Mesendoderm (in vitro differentiated cells): Measurements from ENCODE around the gene DLGAP4.
A peak's percentile ranks its signal among the peaks of the same experiment; 100 is the strongest.

Experiments
- DNase-seq: peaks from one replicate; pipeline ENCODE4 v3.0.0; 2013
- H2AK5ac ChIP-seq: 2 replicates; pipeline ENCODE4 v1.6.1; 2013; ENCODE audit warnings: low read length, inconsistent platforms
- H2BK120ac ChIP-seq: 2 replicates; pipeline ENCODE4 v1.6.1; 2013; ENCODE audit warnings: low read depth, mild to moderate bottlenecking, low read length, moderate library complexity, mixed read lengths
- H2BK15ac ChIP-seq: replicated peaks from 2 replicates; pipeline ENCODE4 v1.6.1; 2013; ENCODE audit warnings: low read depth, mild to moderate bottlenecking, moderate library complexity
- H2BK5ac ChIP-seq: 2 replicates; pipeline ENCODE4 v1.6.1; 2013; ENCODE audit warnings: low read length, inconsistent platforms
- H3K18ac ChIP-seq: 2 replicates; pipeline ENCODE4 v1.6.1; 2013; ENCODE audit warnings: mild to moderate bottlenecking, low read length, mixed read lengths
- H3K23ac ChIP-seq: one replicate; pipeline ENCODE4 v1.6.1; 2013; ENCODE audit warnings: low read length
- H3K27ac ChIP-seq: 2 replicates; pipeline ENCODE4 v1.5.1; 2013; ENCODE audit warnings: low read depth, mild to moderate bottlenecking, inconsistent platforms, low read length, moderate library complexity
- H3K27me3 ChIP-seq: 2 replicates; pipeline ENCODE4 v1.6.1; 2013; ENCODE audit warnings: low read length, control low read depth, mild to moderate bottlenecking, inconsistent platforms; ENCODE audit not compliant: insufficient read depth, poor library complexity
- H3K36me3 ChIP-seq: 2 replicates; pipeline ENCODE4 v1.6.1; 2013; ENCODE audit warnings: low read length, inconsistent platforms; ENCODE audit not compliant: control insufficient read depth, insufficient read depth
- H3K4ac ChIP-seq: one replicate; pipeline ENCODE4 v1.6.1; 2013; ENCODE audit warnings: low read depth, mild to moderate bottlenecking, low read length, moderate library complexity
- H3K4me1 ChIP-seq: 2 replicates; pipeline ENCODE4 v1.6.1; 2013; ENCODE audit warnings: low read depth, low read length, inconsistent platforms; ENCODE audit not compliant: control insufficient read depth
- H3K4me2 ChIP-seq: 2 replicates; pipeline ENCODE4 v1.6.1; 2013; ENCODE audit warnings: low read length
- H3K4me3 ChIP-seq: 2 replicates; pipeline ENCODE4 v1.5.1; 2013; ENCODE audit warnings: mild to moderate bottlenecking, low read length
- H3K56ac ChIP-seq: one replicate; pipeline ENCODE4 v1.6.1; 2013; ENCODE audit warnings: low read length
- H3K79me1 ChIP-seq: 2 replicates; pipeline ENCODE4 v1.6.1; 2013; ENCODE audit warnings: low read length, inconsistent platforms
- H3K79me2 ChIP-seq: 2 replicates; pipeline ENCODE4 v1.6.1; 2013; ENCODE audit warnings: mild to moderate bottlenecking, low read length; ENCODE audit not compliant: control insufficient read depth, insufficient read depth
- H3K9ac ChIP-seq: 2 replicates; pipeline ENCODE4 v1.6.1; 2013; ENCODE audit warnings: low read length, inconsistent platforms
- H4K5ac ChIP-seq: one replicate; pipeline ENCODE4 v1.6.1; 2013; ENCODE audit warnings: low read length
- H4K8ac ChIP-seq: one replicate; pipeline ENCODE4 v1.6.1; 2013; ENCODE audit warnings: low read depth, mild to moderate bottlenecking, control low read depth, low read length, moderate library complexity
- WGBS: extraction: QIAGEN DNeasy Blood & Tissue Kit; methylation state at CpG from one replicate; pipeline ENCODE4 v1.1.7; 2013; ENCODE audit warnings: low lambda C conversion rate, missing lambda C conversion rate; ENCODE audit not compliant: insufficient coverage; ENCODE audit errors: extremely low coverage; 5-methylcytosine and 5-hydroxymethylcytosine counted together

The DLGAP4 gene

DNA sequence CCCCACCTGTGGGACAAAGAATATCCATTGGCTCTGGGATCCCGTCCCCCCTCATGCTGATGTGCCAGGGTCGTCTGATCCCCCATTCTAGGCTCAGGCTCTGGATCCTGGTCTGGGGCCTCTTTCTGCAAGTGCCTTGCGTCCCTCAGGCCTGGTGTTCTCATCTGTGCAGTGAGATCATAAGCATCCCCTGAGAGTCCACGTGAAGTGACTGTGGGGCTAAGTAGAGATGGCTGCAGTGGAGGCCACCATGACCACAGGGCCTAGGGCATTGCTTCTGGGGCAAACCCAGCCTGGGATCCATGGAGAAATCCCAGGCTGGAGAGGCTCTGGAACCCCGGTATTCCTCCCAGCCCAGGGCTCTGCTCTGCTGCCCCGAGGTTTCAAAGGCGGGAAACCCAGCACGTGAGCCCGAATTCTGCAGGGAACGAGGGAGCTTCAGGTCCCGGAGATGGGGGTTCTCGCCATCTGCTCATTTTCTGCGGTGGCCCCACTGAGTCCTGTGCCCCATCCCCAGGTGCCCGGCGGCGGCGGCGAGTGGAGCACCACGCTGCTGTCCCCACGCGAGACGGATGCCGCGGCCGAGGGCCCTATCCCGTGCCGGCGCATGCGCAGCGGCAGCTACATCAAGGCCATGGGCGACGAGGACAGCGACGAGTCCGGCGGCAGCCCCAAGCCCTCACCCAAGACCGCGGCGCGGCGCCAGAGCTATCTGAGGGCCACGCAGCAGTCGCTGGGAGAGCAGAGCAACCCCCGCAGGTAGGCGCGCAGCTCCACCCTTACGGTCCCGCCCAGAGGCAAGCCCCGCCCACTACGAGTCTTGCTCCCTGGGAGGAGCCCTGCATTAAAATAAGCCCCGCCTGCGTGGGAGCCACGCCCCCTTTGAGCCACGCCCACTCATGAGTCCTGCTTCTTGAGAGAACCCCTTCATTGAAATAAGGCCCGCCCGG lies 129.7 kb downstream of the DLGAP4 start:
- H3K79me1 ChIP-seq, result no peaks in the 10 kb centered on the region
- no peak overlapping the region for H2BK5ac ChIP-seq
- H3K79me2 ChIP-seq, result no peaks in the 10 kb centered on the region
- H3K36me3 ChIP-seq, result no peaks in the 10 kb centered on the region
- DNase-seq, result peak; percentile 92
- no peak overlapping the region for H2BK120ac ChIP-seq
- no peak overlapping the region for H3K23ac ChIP-seq
- no peak overlapping the region for H3K27ac ChIP-seq
- H4K8ac ChIP-seq, result no peak overlapping the region
- H3K4me1 ChIP-seq, result no peaks in the 10 kb centered on the region
- no peaks in the 10 kb centered on the region for H3K27me3 ChIP-seq
- H3K9ac ChIP-seq, result peak overlapping the region; percentile 19
- H4K5ac ChIP-seq, result no peak overlapping the region
- peak overlapping the region; percentile 32 for H3K4me2 ChIP-seq
- WGBS, result no CpG with 5 or more reads among the region's 56 CpGs
- H3K4me3 ChIP-seq, result no peak overlapping the region
- no peak overlapping the region for H3K4ac ChIP-seq
- no peak overlapping the region for H2BK15ac ChIP-seq
- H3K56ac ChIP-seq, result peak overlapping the region; percentile 66
- no peak overlapping the region for H3K18ac ChIP-seq
- H2AK5ac ChIP-seq, result no peak overlapping the region

DNA sequence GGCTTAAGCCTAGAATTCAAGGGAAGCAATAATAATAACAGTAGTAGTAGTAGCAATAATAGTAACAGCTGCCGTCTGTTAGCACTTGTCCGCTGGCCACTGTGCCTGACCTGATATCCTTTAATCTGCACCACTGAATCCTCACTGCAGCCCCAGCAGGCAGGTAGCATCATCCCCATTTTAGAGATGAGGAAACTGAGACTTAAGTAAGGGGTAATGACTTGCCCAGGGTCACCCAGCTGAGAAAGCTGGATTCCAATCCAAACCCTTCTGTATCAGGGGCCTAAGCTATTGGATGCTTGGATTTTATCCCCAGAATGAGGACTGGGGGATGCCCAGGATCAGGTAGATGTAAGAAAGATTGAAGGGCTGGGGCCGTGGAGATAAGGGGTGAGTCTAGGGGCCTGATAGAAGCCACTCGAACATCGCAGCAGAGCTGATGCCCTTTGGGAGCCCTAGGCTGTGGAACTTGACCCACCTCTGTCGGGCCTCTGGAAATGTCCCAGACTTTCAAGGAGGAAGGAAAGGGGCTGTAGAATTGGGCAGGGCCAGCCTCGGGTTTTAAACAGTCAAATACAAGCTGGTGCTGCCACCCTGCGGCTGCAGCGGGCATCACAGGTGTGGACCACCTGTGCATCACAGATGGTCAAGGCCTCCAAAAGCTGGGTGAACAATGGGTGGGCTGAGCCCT lies 133.0 kb downstream of the DLGAP4 start:
- no peaks in the 10 kb centered on the region for H3K4me1 ChIP-seq
- H2AK5ac ChIP-seq, result no peak overlapping the region
- no peak overlapping the region for H3K27ac ChIP-seq
- peak; percentile 76 for DNase-seq
- H3K18ac ChIP-seq, result no peak overlapping the region
- no peak overlapping the region for H3K23ac ChIP-seq
- H3K56ac ChIP-seq, result no peak overlapping the region
- H3K36me3 ChIP-seq, result no peaks in the 10 kb centered on the region
- no peaks in the 10 kb centered on the region for H3K79me2 ChIP-seq
- no peaks in the 10 kb centered on the region for H3K27me3 ChIP-seq
- no peaks in the 10 kb centered on the region for H3K79me1 ChIP-seq
- no peak overlapping the region for H2BK5ac ChIP-seq
- no CpG with 5 or more reads among the region's 9 CpGs for whole genome bisulfite sequencing
- no peak overlapping the region for H4K5ac ChIP-seq
- no peak overlapping the region for H3K9ac ChIP-seq
- no peak overlapping the region for H2BK15ac ChIP-seq
- no peak overlapping the region for H2BK120ac ChIP-seq
- H3K4me2 ChIP-seq, result no peak overlapping the region
- no peak overlapping the region for H4K8ac ChIP-seq
- no peak overlapping the region for H3K4me3 ChIP-seq
- H3K4ac ChIP-seq, result no peak overlapping the region

DNA sequence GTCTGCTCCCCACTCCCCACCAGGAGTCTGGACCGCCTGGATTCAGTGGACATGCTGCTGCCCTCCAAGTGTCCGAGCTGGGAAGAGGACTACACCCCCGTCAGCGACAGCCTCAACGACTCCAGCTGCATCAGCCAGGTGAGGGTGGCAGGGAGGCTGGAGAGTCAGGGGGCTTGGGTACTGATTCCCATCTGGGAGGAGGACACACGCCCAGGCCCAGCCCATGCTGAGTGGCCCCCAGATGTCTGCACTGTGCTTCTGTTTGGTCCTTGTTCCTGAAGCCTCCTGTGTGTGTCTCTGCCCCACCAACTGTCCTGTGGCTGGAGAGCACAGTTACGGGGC lies 133.6 kb downstream of the DLGAP4 start:
- Histone ChIP-seq H3K18ac (no peak overlapping the region), H3K79me2 (no peaks in the 10 kb centered on the region), H3K4me1 (no peaks in the 10 kb centered on the region), H2BK5ac (no peak overlapping the region), H3K36me3 (no peaks in the 10 kb centered on the region), H3K27me3 (no peaks in the 10 kb centered on the region), H2BK15ac (no peak overlapping the region), H3K79me1 (no peaks in the 10 kb centered on the region), H4K5ac (no peak overlapping the region), H3K4me2 (no peak overlapping the region), H2AK5ac (no peak overlapping the region), H3K9ac (no peak overlapping the region), H4K8ac (no peak overlapping the region), H3K4me3 (no peak overlapping the region), H3K56ac (no peak overlapping the region), H3K27ac (no peak overlapping the region), H2BK120ac (no peak overlapping the region), H3K4ac (no peak overlapping the region), H3K23ac (no peak overlapping the region)
- no peak for DNase-seq
- WGBS, result no CpG with 5 or more reads among the region's 7 CpGs

DNA sequence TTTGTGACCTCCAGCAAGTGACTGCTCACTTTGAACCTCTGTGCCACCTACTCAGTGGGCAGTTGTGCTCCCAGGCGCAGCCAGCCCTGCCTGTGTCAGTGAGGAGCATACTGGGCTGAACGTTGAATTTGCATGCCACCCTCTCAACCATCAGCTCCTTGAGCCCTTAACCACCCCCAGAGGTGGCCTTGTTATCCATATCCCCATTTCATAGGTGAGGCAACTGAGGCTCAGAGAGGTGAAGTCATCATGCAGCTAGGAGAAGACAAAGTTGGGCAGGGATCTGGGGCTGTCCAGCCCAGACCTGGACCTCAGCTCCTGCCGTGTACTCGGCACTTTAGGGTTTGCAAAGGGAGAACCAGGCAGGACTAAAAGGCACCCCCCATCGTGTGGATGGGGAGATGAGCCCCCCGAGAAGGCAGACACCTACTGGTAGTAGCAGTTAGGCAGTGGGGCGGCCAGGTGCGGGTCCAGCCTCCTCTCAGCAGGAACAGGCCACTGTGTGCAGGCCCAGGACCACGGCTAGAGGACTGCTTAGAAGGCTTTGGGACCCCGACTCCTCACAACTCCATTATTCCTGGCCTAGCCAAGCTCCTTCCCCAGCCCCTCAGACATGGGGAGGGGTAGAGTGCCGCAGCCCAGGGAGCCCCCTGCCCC lies 134.4 kb downstream of the DLGAP4 start:
- no peak overlapping the region for H2AK5ac ChIP-seq
- H3K79me1 ChIP-seq, result no peaks in the 10 kb centered on the region
- H3K4me2 ChIP-seq, result no peak overlapping the region
- no peak overlapping the region for H4K5ac ChIP-seq
- no peaks in the 10 kb centered on the region for H3K27me3 ChIP-seq
- no peak overlapping the region for H3K4me3 ChIP-seq
- DNase-seq, result no peak
- no peak overlapping the region for H3K9ac ChIP-seq
- no peak overlapping the region for H2BK15ac ChIP-seq
- no peaks in the 10 kb centered on the region for H3K4me1 ChIP-seq
- H3K4ac ChIP-seq, result no peak overlapping the region
- no peak overlapping the region for H2BK120ac ChIP-seq
- no peak overlapping the region for H4K8ac ChIP-seq
- H3K79me2 ChIP-seq, result no peaks in the 10 kb centered on the region
- no peak overlapping the region for H3K18ac ChIP-seq
- no peaks in the 10 kb centered on the region for H3K36me3 ChIP-seq
- no peak overlapping the region for H3K23ac ChIP-seq
- H3K56ac ChIP-seq, result no peak overlapping the region
- H2BK5ac ChIP-seq, result no peak overlapping the region
- no peak overlapping the region for H3K27ac ChIP-seq
- WGBS, result no CpG with 5 or more reads among the region's 11 CpGs

DNA sequence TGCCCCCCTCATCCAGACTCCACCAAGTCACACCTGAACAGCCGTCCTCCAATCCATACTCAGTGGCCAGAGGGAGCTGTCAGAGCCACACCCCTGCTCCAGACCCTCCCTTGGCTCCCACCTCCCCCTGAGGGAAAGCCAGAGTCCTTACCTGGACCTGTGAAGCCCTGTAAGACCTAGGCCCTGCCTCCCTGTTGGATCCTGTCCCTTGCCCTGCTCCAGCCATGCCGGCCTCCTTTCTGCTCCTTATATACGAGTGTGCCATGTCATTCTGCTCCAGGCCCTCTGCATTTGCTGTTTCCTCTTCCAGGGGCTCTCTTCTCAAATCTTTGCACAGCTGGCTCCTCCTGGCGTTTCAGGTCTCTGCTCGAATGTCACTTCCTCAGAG lies 134.9 kb downstream of the DLGAP4 start:
- H3K4me3 ChIP-seq, result no peak overlapping the region
- no peak overlapping the region for H3K23ac ChIP-seq
- no peaks in the 10 kb centered on the region for H3K27me3 ChIP-seq
- no peaks in the 10 kb centered on the region for H3K4me1 ChIP-seq
- H2BK5ac ChIP-seq, result no peak overlapping the region
- no CpG with 5 or more reads among the region's 5 CpGs for WGBS
- H3K4me2 ChIP-seq, result no peak overlapping the region
- no peaks in the 10 kb centered on the region for H3K36me3 ChIP-seq
- H2AK5ac ChIP-seq, result no peak overlapping the region
- H3K4ac ChIP-seq, result no peak overlapping the region
- H3K79me2 ChIP-seq, result no peaks in the 10 kb centered on the region
- no peaks in the 10 kb centered on the region for H3K79me1 ChIP-seq
- H3K27ac ChIP-seq, result no peak overlapping the region
- H3K56ac ChIP-seq, result no peak overlapping the region
- DNase-seq, result no peak
- no peak overlapping the region for H2BK15ac ChIP-seq
- no peak overlapping the region for H2BK120ac ChIP-seq
- H4K8ac ChIP-seq, result no peak overlapping the region
- H3K9ac ChIP-seq, result no peak overlapping the region
- no peak overlapping the region for H4K5ac ChIP-seq
- no peak overlapping the region for H3K18ac ChIP-seq
